K562 (cell line): ENCODE measurements around the gene ADRB2. TPM values are rescaled to one million over a fixed set of nuclear protein-coding genes. Genes with fewer than 3 reads are reported as not detected.

Source experiments
- EGR1 ChIP-seq: fragments of 450-650 bp; conservative IDR thresholded peaks from 2 replicates; pipeline ENCODE4 v1.6.1; 2017; ENCODE audit warnings: mild to moderate bottlenecking
- HDAC2 ChIP-seq: fragments of 450-650 bp; IDR thresholded peaks from 2 replicates; pipeline ENCODE4 v1.6.1; 2016; ENCODE audit warnings: mild to moderate bottlenecking
- KAT2B ChIP-seq: IDR thresholded peaks from one replicate; pipeline ENCODE4 v1.6.1; 2012; ENCODE audit warnings: low read depth, mild to moderate bottlenecking, control low read depth, inconsistent platforms, low read length, moderate library complexity
- MTA3 ChIP-seq: fragments of 450-650 bp; formaldehyde crosslinking; IDR thresholded peaks from 2 replicates; pipeline ENCODE4 v1.6.1; 2017; ENCODE audit warnings: mild to moderate bottlenecking, borderline replicate concordance
- NFXL1 ChIP-seq: fragments of 450-650 bp; formaldehyde crosslinking; IDR thresholded peaks from 2 replicates; pipeline ENCODE4 v1.4.0; 2021; ENCODE audit warnings: mild to moderate bottlenecking
- RBM22 ChIP-seq: fragments of 200-400 bp; formaldehyde crosslinking; IDR thresholded peaks from 2 replicates; pipeline ENCODE4 v1.6.1; 2018; ENCODE audit warnings: low read length, low read depth; ENCODE audit not compliant: poor library complexity, severe bottlenecking
- RFX1 ChIP-seq: fragments of 450-650 bp; IDR thresholded peaks from 2 replicates; pipeline ENCODE4 v1.6.1; 2016; ENCODE audit warnings: mild to moderate bottlenecking, moderate library complexity
- TARDBP ChIP-seq: fragments of 450-650 bp; IDR thresholded peaks from 2 replicates; pipeline ENCODE4 v1.6.1; 2016
- YY1 ChIP-seq, 3 experiments: IDR thresholded peaks; 2 replicates each; pipeline ENCODE4 v1.6.1; 2011; ENCODE audit warnings: low read length in 2 of 3, mild to moderate bottlenecking in 2 of 3, moderate library complexity in 2 of 3, borderline replicate concordance in 1 of 3, control low read depth in 1 of 3, low read depth in 1 of 3; ENCODE audit not compliant: insufficient read depth in 3 of 3, insufficient replicate concordance in 2 of 3, control insufficient read depth in 1 of 3, insufficient read length in 1 of 3; ENCODE audit errors: extremely low read depth in 1 of 3
- ZNF143 ChIP-seq: sonication (generic); formaldehyde crosslinking; IDR thresholded peaks from 2 replicates; pipeline ENCODE4 v1.9.0; 2022; ENCODE audit warnings: mild to moderate bottlenecking, missing genetic modification reagents
- ZNF232 ChIP-seq: sonication (generic); formaldehyde crosslinking; IDR thresholded peaks from 2 replicates; pipeline ENCODE4 v1.8.0; 2022; ENCODE audit warnings: mild to moderate bottlenecking, missing genetic modification reagents
- ZNF586 ChIP-seq: fragments of 450-650 bp; formaldehyde crosslinking; conservative IDR thresholded peaks from 2 replicates; pipeline ENCODE4 v1.4.0; 2020; ENCODE audit warnings: mild to moderate bottlenecking, moderate library complexity
- ZNF707 ChIP-seq: fragments of 250-450 bp; sonication (Bioruptor Pico); conservative IDR thresholded peaks from 2 replicates; pipeline ENCODE4 v1.8.0; 2022; ENCODE audit warnings: inconsistent platforms, mild to moderate bottlenecking, moderate library complexity
- polyA plus RNA-seq, 8 experiments: library from polyadenylated mRNA; depleted of rRNA in 4 of 8; stranded (reverse) in 5 of 8; unstranded in 3 of 8; fragments of >200 nt; fragmentation: Nextera tagmentation in 2 of 8; fragmentation: Illumina TruSeq in 1 of 8; extraction: Ambion mirVana in 2 of 8; extraction: Trizol in 1 of 8; gene quantifications; 2 replicates each; pipeline versions ENCODE4 v1.2.1 to v1.2.3, GENCODE V29; 2011 to 2014; ENCODE audit warnings: inconsistent platforms in 1 of 8, missing spikeins in 1 of 8
- total RNA-seq, 7 experiments: library from RNA; depleted of rRNA in 6 of 7; stranded (reverse); fragments of >200 nt in 6 of 7; fragmentation: Illumina TruSeq in 2 of 7; extraction: Trizol in 2 of 7; gene quantifications; 2 replicates each; pipeline versions ENCODE4 v1.2.1 to v1.2.3, GENCODE V29; 2011 to 2021; ENCODE audit warnings: low replicate concordance in 1 of 7
- TF ChIP-seq, protein P1 (sequence below): IDR thresholded peaks from 2 replicates; pipeline ENCODE4 v1.6.1; 2016; ENCODE audit warnings: missing genetic modification characterization, missing compliant biosample characterization
- TF ChIP-seq, protein P2 (sequence below): fragments of 450-650 bp; IDR thresholded peaks from 2 replicates; pipeline ENCODE4 v1.6.1; 2016
- TF ChIP-seq, protein P3 (sequence below): fragments of 250-450 bp; sonication (Bioruptor Pico); IDR thresholded peaks from 2 replicates; pipeline ENCODE4 v1.6.1; 2021; ENCODE audit warnings: mild to moderate bottlenecking
- TF ChIP-seq, protein P4 (sequence below), 2 experiments: fragments of 250-450 bp in 1 of 2; fragments of 450-650 bp in 1 of 2; sonication (Bioruptor Pico) in 1 of 2; IDR thresholded peaks; 2 replicates each; pipeline versions ENCODE4 v1.6.1 to v1.8.0; 2016 to 2021; ENCODE audit warnings: mild to moderate bottlenecking in 2 of 2, moderate library complexity in 2 of 2, missing compliant biosample characterization in 1 of 2, missing genetic modification characterization in 1 of 2
- TF ChIP-seq, protein P5 (sequence below): fragments of 200-800 bp; sonication (Bioruptor generic); IDR thresholded peaks from 2 replicates; pipeline ENCODE4 v1.6.1; 2017; ENCODE audit warnings: missing genetic modification characterization, missing compliant biosample characterization

Gene ADRB2
- total and polyA plus RNA-seq, 9 of the 15 experiments (the other 6 are each of a cell fraction or from before 2014, with no cell fraction given): 0.01 to 0.18 (median 0.04) TPM; not detected in 2

DNA sequence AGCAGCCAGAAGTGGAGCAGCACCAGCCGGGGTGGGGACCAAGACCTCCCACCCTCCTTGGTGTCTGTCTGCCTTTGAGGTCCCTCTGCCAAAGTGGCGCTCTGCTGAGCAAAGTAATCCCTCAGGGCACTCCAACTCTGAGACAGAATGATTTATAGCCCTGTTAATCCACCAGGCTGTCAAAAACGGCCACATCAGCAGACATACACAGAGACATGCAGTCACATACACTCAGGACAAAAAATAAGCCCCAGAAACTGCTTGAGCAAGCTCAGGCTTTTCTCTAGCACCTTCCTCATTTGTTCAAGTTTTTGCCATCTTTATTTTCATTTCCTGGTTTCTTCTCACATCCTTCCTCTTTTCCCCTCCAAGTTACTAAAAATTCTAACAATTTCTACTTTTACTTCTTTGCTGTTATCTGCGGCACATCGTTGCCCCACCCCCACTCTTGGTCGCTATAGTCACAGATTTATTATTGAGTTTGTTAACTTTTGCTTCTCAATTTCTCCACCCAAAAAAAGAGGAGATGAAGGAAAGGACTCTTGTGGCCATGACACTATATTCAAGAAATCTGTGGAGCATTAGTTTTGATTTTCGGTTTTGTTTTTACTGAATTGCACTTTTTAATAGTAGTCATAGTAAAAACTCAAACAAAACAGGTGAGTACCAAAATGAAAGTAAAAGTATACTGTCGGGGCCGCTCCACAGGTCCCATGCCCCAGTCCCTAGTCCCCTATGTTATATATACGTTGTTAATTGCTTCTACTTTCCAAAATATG is 17.4 kb upstream of the ADRB2 start (continued):
- TF ChIP-seq ZNF143 (CRISPR knock-in tag) (no peak), ZNF586 (CRISPR knock-in tag) (no peak), TARDBP (no peak), ZNF707 (CRISPR knock-in tag) (no peak), MTA3 (no peak), ZNF232 (CRISPR knock-in tag) (no peak), HDAC2 (no peak), YY1 (IDR thresholded peaks at IDR 0.05; ENCODE audit: borderline replicate concordance in 1 of 3, control insufficient read depth in 1 of 3, extremely low read depth in 1 of 3, insufficient read depth in 3 of 3, insufficient read length in 1 of 3, insufficient replicate concordance in 2 of 3, low read depth in 1 of 3, low read length in 2 of 3) (no peak), NFXL1 (CRISPR knock-in tag) (no peak), RFX1 (peak; percentile 53), RBM22 (no peak), EGR1 (no peak), KAT2B (no peak)
- TF ChIP-seq, protein P1, sequence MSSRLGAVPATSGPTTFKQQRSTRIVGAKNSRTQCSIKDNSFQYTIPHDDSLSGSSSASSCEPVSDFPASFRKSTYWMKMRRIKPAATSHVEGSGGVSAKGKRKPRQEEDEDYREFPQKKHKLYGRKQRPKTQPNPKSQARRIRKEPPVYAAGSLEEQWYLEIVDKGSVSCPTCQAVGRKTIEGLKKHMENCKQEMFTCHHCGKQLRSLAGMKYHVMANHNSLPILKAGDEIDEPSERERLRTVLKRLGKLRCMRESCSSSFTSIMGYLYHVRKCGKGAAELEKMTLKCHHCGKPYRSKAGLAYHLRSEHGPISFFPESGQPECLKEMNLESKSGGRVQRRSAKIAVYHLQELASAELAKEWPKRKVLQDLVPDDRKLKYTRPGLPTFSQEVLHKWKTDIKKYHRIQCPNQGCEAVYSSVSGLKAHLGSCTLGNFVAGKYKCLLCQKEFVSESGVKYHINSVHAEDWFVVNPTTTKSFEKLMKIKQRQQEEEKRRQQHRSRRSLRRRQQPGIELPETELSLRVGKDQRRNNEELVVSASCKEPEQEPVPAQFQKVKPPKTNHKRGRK (tag): peak; percentile 55
- TF ChIP-seq, protein P2, sequence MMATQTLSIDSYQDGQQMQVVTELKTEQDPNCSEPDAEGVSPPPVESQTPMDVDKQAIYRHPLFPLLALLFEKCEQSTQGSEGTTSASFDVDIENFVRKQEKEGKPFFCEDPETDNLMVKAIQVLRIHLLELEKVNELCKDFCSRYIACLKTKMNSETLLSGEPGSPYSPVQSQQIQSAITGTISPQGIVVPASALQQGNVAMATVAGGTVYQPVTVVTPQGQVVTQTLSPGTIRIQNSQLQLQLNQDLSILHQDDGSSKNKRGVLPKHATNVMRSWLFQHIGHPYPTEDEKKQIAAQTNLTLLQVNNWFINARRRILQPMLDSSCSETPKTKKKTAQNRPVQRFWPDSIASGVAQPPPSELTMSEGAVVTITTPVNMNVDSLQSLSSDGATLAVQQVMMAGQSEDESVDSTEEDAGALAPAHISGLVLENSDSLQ: peak; percentile 95
- TF ChIP-seq, protein P3, sequence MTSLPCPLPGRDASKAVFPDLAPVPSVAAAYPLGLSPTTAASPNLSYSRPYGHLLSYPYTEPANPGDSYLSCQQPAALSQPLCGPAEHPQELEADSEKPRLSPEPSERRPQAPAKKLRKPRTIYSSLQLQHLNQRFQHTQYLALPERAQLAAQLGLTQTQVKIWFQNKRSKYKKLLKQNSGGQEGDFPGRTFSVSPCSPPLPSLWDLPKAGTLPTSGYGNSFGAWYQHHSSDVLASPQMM (CRISPR knock-in tag): no peak
- TF ChIP-seq, protein P4, sequence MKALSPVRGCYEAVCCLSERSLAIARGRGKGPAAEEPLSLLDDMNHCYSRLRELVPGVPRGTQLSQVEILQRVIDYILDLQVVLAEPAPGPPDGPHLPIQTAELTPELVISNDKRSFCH (CRISPR knock-in tag; IDR thresholded peaks at IDR 0.05): no peak
- TF ChIP-seq, protein P4 (tag; IDR thresholded peaks at IDR 0.05): no peak
- TF ChIP-seq, protein P5, sequence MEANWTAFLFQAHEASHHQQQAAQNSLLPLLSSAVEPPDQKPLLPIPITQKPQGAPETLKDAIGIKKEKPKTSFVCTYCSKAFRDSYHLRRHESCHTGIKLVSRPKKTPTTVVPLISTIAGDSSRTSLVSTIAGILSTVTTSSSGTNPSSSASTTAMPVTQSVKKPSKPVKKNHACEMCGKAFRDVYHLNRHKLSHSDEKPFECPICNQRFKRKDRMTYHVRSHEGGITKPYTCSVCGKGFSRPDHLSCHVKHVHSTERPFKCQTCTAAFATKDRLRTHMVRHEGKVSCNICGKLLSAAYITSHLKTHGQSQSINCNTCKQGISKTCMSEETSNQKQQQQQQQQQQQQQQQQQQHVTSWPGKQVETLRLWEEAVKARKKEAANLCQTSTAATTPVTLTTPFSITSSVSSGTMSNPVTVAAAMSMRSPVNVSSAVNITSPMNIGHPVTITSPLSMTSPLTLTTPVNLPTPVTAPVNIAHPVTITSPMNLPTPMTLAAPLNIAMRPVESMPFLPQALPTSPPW (CRISPR knock-in tag): no peak
